MCF 10A (cell line): ENCODE data around the gene RPS21. TPM values are rescaled to one million over a fixed set of nuclear protein-coding genes. Genes with fewer than 3 reads are reported as not detected.

Experiments
- BruUV-seq: library from RNA; stranded (reverse); fragments of 400-500 nt; replicated peaks from 2 replicates; lab custom pipeline; 2021; lab: Mats Ljungman, UMichigan
- CTCF ChIA-PET: fragments of 300-600 bp; sonication (Branson Sonifier 250); formaldehyde crosslinking; extraction: SDS; loops from one replicate; lab custom pipeline; 2021; ENCODE audit warnings: antibody characterized with exemption, inconsistent platforms; lab: Yijun Ruan, JAX
- POLR2A ChIA-PET: fragments of 300-600, 350-650 bp; sonication (Branson Sonifier 250); formaldehyde crosslinking; extraction: SDS; loops from one replicate; lab custom pipeline; 2020; ENCODE audit warnings: antibody characterized with exemption, inconsistent platforms; lab: Yijun Ruan, JAX
- DNase-seq: peaks from one replicate; pipeline ENCODE4 v3.0.0-alpha.2; 2018; ENCODE audit not compliant: unreplicated experiment
- H3K27ac Mint-ChIP-seq: one replicate; pipeline ENCODE4 v1.8.0; 2022; ENCODE audit warnings: mild to moderate bottlenecking, low read depth, mixed read lengths; ENCODE audit not compliant: unreplicated experiment
- H3K27me3 Mint-ChIP-seq: one replicate; pipeline ENCODE4 v1.8.0; 2022; ENCODE audit warnings: mixed read lengths; ENCODE audit not compliant: insufficient read depth, unreplicated experiment
- H3K36me3 Mint-ChIP-seq: one replicate; pipeline ENCODE4 v1.8.0; 2022; ENCODE audit warnings: mild to moderate bottlenecking, moderate library complexity, mixed read lengths; ENCODE audit not compliant: insufficient read depth, unreplicated experiment
- H3K4me1 Mint-ChIP-seq: one replicate; pipeline ENCODE4 v1.8.0; 2022; ENCODE audit warnings: mixed read lengths; ENCODE audit not compliant: insufficient read depth, unreplicated experiment
- H3K4me3 Mint-ChIP-seq: one replicate; pipeline ENCODE4 v1.8.0; 2022; ENCODE audit warnings: mild to moderate bottlenecking, moderate library complexity, mixed read lengths; ENCODE audit not compliant: unreplicated experiment
- H3K9me3 Mint-ChIP-seq: one replicate; pipeline ENCODE4 v1.8.0; 2022; ENCODE audit warnings: mixed read lengths; ENCODE audit not compliant: unreplicated experiment
- intact Hi-C: fragments of 100-400 bp; cut with micrococcal nuclease; formaldehyde crosslinking; loops from 2 replicates; pipeline ENCODE4 v1.14.1; 2022
- total RNA-seq: library from RNA; stranded (reverse); gene quantifications from 2 replicates; pipeline ENCODE4 v1.2.3, GENCODE V29; 2022
- TF ChIP-seq, protein P1 (sequence below): fragments of 200-600 bp; IDR thresholded peaks from one replicate; pipeline ENCODE4 v1.8.0; 2022; ENCODE audit warnings: antibody characterized with exemption, mild to moderate bottlenecking; ENCODE audit not compliant: unreplicated experiment

The RPS21 gene
- total RNA-seq, 1 experiment from 2014 or later, result 2,055 TPM

DNA sequence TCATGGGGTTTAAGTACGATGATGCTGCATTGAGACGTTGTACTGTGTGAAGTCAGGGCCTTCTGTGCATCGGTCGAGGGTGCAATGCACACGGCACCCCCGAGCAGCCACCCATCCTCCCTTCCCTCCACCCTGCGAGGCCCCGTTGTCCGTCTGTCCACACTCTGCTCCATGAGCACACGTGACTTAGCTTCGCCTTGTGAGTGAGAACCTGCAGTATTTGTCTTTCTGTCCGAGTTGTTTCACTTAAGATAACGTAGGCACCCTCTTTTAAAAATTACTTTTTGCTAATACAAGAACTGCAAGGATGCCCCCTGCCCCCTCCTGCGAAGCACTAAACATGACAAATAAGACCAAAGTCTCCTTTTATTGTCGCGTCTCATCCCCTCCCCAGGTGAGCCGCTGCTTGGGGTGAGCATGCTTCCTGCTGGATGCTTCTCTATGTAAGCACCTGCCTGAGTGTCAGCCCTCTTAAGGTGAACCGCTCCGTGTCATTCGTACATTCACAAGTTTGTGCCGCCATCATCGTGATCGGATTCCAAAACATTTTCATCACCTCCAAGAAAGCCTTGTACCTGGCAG is 44.1 kb downstream of the RPS21 start:
- BruUV-seq, result no TSS peak
- Mint-ChIP-seq H3K27ac (no peak overlapping the region), H3K36me3 (no peaks in the 10 kb centered on the region), H3K4me3 (no peak overlapping the region), H3K9me3 (no peaks in the 10 kb centered on the region), H3K4me1 (no peaks in the 10 kb centered on the region), H3K27me3 (peaks cover 28% of the 10 kb centered on the region)
- TF ChIP-seq, protein P1, sequence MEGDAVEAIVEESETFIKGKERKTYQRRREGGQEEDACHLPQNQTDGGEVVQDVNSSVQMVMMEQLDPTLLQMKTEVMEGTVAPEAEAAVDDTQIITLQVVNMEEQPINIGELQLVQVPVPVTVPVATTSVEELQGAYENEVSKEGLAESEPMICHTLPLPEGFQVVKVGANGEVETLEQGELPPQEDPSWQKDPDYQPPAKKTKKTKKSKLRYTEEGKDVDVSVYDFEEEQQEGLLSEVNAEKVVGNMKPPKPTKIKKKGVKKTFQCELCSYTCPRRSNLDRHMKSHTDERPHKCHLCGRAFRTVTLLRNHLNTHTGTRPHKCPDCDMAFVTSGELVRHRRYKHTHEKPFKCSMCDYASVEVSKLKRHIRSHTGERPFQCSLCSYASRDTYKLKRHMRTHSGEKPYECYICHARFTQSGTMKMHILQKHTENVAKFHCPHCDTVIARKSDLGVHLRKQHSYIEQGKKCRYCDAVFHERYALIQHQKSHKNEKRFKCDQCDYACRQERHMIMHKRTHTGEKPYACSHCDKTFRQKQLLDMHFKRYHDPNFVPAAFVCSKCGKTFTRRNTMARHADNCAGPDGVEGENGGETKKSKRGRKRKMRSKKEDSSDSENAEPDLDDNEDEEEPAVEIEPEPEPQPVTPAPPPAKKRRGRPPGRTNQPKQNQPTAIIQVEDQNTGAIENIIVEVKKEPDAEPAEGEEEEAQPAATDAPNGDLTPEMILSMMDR, result no peak
- CTCF ChIA-PET, result no interaction called here
- intact Hi-C loops, result no loop called here
- no peak for DNase-seq
- POLR2A ChIA-PET, result no interaction called here

DNA sequence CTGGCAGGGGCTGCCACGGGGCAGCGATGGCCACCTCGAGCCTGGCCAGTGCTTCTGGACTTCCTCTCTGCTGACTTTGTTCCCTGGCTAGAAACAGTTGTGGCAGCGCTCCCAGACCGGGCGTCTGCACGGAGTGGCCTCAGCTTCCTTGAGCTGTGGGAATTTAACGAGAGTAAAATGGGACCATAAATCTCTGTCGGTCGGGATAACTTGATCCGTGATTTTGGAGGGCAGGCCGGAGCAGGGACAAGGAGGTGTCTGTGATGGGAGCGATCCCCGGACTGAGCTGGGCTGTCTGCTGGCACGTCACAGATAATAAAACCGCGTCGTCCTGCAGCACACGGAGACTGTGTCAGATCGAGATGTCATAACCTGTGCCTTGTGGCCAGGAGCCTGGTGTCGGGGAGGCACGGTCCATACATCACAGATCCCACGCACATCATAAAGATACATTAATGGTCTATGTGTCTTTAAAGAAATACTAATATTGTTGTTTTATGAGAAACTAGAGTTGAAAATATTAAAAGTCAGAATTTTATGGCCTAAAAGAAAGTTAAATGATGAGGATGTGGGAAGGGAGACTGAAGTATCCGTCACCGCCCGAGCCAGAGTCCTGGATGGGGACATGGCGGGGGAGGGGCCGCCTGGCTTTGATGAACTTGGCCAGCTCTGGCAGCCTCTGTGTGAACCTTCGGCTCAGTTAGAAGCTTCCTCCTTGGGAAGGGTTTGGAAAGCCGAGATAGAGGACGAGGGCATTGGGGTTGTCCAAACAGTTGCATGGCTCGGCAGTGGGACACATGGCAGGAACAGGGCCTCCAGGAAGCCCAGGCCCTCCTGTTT is 47.0 kb downstream of the RPS21 start:
- CTCF ChIA-PET, result no interaction called here
- no peak overlapping the region for H3K4me3 Mint-ChIP-seq
- H3K4me1 Mint-ChIP-seq, result no peaks in the 10 kb centered on the region
- no peak overlapping the region for H3K27ac Mint-ChIP-seq
- BruUV-seq, result no TSS peak
- H3K36me3 Mint-ChIP-seq, result no peaks in the 10 kb centered on the region
- POLR2A ChIA-PET, result no interaction called here
- H3K9me3 Mint-ChIP-seq, result no peaks in the 10 kb centered on the region
- intact Hi-C loops, result no loop called here
- DNase-seq, result no peak
- TF ChIP-seq, protein P1, result no peak
- H3K27me3 Mint-ChIP-seq, result peaks cover 53% of the 10 kb centered on the region

DNA sequence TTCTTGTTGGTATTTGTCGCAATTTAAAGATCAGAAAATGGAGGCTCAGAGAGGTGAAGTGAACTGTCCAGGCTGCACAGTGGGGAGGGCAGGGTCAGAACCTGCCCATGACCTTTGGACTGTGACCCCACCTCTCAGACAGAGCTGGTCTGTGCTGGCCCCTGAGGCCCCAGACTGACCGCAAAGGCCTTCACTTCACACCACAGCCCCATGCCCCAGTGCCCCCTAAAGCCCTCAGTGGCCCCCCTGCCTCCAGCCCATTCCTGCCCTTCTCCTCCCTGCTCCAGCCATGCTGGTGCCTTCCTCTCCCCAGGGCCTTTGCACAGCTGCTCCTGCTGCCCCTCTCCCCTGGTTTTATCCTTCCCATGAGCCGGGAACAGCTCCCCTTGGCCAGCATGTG is 49.8 kb downstream of the RPS21 start:
- ChIA-PET POLR2A (no interaction called here), CTCF (interaction anchor here (2.5 kb wide), 1 partner anchor 26 kb away, joined by 9 read pairs; no protein-coding TSS in a partner anchor)
- intact Hi-C loops, result no loop called here
- Mint-ChIP-seq H3K9me3 (no peaks in the 10 kb centered on the region), H3K36me3 (no peaks in the 10 kb centered on the region), H3K4me3 (no peak overlapping the region), H3K27me3 (peaks cover 52% of the 10 kb centered on the region), H3K4me1 (no peaks in the 10 kb centered on the region), H3K27ac (no peak overlapping the region)
- no peak for DNase-seq
- TF ChIP-seq, protein P1, result no peak
- no TSS peak for BruUV-seq

DNA sequence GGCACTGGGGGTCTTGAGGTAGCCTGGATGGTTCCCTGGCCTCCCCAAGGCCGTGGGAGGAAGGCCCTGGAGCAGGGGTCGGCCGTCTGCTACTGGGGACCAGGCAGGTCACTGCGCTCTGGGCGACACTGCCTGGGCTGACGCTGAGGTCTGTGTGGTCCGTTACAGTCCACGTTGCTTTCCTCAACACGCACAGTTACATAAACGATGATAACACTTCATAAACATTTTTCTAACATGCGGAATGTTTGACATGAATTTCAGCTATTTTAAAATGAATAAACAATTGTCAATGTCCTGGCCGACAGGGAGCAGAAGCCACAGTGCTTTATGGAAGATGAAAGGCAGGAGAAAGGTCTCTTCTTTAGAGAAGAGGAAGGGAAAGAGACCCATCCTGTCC is 50.6 kb downstream of the RPS21 start:
- DNase-seq, result no peak
- TF ChIP-seq, protein P1, result no peak
- no TSS peak for BruUV-seq
- Mint-ChIP-seq H3K4me1 (no peaks in the 10 kb centered on the region), H3K36me3 (no peaks in the 10 kb centered on the region), H3K27ac (no peak overlapping the region), H3K9me3 (no peaks in the 10 kb centered on the region), H3K4me3 (no peak overlapping the region), H3K27me3 (peaks cover 60% of the 10 kb centered on the region)
- intact Hi-C loops, result no loop called here
- POLR2A ChIA-PET, result interaction anchor here (0.6 kb wide), 1 partner anchor 191 kb away, joined by 3 read pairs; no protein-coding TSS in a partner anchor
- CTCF ChIA-PET, result interaction anchor here (2.5 kb wide), 1 partner anchor 27 kb away, joined by 9 read pairs; no protein-coding TSS in a partner anchor
